Loucy (cell line): Measurements from ENCODE around the gene TFB1M.

Experiments
- CTCF ChIP-seq: fragments of 200-600 bp; sonication (generic); conservative IDR thresholded peaks from 2 replicates; pipeline ENCODE4 v1.5.1; 2014; ENCODE audit warnings: mild to moderate bottlenecking, antibody characterized with exemption, low read length
- EZH2phosphoT487 ChIP-seq: fragments of 200-600 bp; IDR thresholded peaks from 2 replicates; pipeline ENCODE4 v1.6.1; 2018; ENCODE audit warnings: antibody characterized with exemption, mild to moderate bottlenecking, moderate library complexity, borderline replicate concordance

GRCh38 chr6:155290491-155290890 lies 23.8 kb downstream of the TFB1M start:
- TF ChIP-seq CTCF (no peak), EZH2phosphoT487 (no peak)
